Skin of body (tissue), 3 donors: ENCODE measurements around the gene AXDND1. TPM values are rescaled to one million over a fixed set of nuclear protein-coding genes. Genes with fewer than 3 reads are reported as not detected.

Experiments
- DNase-seq: peaks from one replicate; lab custom pipeline; 2025; lab: John Stamatoyannopoulos, UW
- small RNA-seq: library from RNA; depleted of rRNA; stranded (forward); fragments of <200 nt; gene quantifications from one replicate; pipeline ENCODE3, GENCODE V24; 2014; ENCODE audit warnings: low replicate concordance
- total RNA-seq: library from RNA; depleted of rRNA; stranded (reverse); fragments of >200 nt; gene quantifications from one replicate; pipeline ENCODE4 v1.2.3, GENCODE V29; 2014

Gene AXDND1
- total RNA-seq, 1 donor from 2014 or later = 0.99 TPM

DNA sequence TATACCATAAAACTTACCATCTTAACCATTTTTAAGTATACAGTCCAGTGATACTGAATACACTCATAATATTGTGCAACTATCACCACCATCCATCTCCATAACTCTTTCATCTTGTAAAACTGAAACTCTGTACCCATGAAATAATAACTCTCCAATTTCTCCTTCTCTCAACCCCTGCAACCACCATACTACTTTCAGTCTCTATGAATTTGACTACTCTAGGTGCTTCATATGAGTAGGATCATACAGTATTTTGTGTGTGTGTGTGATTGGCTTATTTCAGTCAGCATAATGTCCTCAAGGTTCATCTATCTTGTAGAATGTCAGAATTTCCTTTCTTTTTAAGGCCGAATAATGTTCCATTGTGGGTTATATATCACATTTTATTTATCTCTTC, 192.3 kb downstream of the AXDND1 start:
- DNase-seq = no peak

DNA sequence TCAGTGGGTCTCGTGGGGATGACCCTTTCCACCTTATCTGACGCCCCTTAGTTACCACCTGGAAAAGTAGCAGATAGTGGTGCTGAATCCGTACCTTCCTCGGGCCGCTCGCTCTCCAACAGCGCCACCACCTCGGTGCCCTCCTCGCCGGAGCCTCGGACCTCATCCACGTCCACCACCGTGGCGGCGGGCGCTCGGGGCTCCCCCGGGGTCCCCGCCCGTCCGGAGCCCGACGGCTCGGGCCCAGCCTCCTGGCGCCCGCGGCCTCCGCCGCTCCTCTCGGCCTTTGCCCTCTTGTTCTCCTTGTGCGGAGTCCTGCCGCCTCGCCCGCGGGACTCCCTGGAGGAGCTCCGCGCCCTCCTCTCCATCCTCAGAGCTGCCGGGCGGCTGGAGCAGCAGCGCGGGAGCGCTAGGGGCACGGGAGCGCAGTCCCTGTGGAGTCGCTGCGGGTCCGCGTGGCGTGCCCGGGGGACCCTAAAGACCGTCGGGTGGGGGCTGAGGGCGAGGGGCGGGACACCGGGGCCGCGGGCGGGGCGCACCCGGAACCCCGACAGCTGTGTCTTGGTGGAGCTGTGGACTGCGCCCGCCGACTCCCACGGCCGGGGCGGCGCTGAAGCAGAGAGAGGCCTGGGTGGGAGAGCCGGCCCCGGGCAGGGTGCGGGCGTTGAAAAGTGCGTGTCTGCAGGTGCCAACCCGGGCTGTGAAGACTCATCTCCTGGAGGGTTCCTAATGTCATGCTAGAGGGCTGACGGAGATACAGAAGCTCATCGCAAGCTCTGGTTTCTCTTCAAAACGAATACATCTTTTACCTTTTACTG, 209.9 kb downstream of the AXDND1 start, which contains the start of gene NPHS2:
TSS of gene NPHS2 (minus strand) at position 452 of the 818 bp plus-strand sequence. CDS start at position 368, 84 bp downstream.
- no peak for DNase-seq

DNA sequence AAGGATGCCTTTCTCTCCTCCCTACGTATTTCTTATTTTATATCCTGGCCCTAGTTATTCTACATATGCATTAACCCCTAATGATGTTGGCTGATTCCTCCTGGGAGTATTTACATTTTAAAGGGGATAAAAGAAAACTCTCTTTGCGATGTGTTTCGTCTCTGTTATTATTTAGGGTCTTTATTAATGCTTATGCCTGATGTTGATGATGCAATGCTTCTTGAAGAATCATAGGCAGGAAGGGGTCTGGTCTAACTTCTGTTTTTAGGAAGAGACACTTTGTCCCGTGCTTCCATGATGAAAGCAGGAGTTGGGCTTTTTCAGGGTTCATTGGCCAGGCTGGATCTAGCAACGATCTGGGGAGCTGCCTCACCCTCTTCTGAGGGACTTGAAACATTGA, 210.7 kb downstream of the AXDND1 start:
- no peak for DNase-seq

DNA sequence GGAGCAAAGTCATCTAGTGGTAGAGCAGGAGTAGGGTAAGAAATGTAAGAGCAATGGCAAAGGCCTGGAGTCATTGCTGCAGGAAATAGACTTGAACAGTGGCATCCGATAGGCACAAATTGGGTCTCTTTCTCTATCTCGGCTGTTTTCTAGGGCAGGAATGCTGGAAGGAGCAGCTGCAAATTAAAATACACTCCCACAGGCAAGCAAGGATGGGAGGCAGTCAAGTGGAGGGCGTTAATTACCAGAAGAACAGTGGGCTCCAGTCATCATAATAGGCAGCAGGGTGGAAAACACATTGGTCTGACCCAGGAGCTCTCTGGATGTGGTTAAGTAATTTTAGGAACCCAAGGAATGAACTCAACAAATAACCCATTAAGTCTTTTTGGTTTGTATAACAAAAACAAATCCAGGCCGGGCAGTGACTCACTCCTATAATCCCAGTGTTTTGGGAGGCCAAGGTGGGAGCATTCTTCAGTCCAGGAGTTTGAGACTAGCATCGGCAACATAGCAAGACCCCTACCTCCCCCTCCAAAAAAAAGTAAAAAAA, 218.1 kb downstream of the AXDND1 start:
- DNase-seq = no peak

DNA sequence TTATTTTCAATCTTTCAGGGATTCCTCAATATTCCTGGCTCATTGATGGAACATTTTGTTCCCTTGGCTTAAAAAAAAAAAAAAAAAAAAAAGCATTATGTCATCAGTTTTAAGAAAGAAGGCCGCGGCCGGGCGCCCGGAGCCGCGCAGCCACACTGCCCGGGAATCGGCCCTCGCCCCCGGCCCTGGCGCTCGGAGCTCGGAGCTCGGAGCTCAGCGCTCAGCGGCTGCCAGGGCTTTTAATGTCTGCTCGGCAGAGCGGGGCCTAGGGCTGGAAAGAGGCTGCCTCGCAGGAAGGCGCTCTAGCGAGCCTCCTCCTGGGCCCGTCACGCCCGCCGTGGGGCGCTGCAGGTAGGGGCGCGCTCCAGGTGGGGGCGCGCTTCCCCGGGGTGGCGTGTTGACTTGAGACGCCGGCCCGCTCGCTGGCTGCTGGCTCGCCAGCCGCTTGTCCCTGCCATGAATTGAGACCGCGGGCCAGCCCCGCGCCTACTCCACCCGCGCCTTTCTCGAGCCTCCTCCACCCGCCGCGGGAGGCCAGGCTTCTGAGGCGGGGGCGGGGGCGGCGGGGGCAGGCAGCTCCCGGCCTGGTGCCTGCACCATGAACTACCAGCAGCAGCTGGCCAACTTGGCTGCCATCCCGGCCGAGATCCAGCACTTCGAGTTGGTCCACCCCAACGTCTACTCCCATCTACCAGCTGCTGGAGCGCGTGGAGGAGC, 220.5 kb downstream of the AXDND1 start:
- no peak for DNase-seq

DNA sequence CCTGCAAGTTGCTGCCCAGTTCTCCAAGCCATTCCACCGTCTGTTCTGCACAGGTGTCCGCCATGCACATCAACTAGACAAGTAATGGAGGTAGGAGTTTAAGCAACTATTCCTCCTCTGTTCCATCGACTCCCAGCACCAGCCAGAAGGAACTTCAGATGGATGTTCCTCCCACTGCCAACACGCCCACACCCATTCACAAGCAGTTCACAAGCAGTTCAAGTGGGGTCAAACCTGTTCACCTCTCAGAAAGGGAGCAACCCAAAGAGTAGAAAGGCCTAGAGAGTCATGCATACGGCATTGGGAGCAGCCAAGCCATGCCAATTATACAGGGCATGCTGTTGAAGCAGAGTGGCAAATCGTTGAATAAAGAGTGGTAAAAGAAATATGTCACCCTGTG, 221.6 kb downstream of the AXDND1 start:
- no peak for DNase-seq

DNA sequence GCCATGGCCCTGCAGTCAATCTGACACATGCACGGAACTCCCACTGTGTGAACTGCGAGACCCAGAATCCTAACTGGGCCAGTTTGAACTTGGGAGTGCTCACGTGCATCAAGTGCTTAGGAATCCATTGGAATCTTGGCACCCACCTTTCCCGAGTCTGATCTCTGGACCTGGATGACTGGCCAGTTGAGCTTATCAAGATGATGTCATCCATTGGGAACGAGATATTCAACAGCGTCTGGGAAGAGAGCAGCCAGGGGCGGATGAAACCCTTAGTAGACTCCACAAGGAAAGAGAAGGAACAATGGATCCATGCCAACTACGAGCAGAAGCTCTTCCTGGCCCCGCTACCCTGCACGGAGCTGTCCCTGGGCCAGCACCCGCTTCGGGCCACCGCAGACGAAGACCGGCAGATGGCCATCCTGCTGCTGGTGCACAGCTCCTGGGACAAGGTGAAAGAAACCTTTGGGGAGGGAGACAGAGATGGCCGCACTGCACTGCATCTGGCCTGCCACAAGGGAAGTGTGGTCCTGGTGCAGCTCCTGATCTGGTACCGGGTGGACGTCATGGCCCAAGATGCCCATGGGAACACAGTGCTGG, 222.8 kb downstream of the AXDND1 start:
- no peak for DNase-seq

DNA sequence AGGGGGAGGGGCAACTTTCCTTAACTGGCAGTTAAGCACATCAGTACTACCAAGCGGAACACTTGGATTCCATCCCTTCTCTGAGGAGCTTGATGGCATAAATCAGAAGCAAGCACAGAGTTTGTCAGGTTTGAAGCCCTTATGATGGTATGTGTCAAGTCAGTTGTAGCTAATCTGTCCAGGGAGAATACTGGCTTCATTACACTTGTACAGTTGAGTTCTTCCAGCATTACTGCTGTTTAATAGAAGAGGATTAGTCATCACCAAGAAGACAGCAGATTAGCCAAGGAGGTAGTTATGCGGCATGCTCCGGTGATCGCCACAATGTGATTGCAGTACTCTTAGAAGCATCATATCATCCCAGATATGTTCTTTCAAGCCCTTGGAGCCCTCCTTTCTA, 223.7 kb downstream of the AXDND1 start:
- DNase-seq = no peak

DNA sequence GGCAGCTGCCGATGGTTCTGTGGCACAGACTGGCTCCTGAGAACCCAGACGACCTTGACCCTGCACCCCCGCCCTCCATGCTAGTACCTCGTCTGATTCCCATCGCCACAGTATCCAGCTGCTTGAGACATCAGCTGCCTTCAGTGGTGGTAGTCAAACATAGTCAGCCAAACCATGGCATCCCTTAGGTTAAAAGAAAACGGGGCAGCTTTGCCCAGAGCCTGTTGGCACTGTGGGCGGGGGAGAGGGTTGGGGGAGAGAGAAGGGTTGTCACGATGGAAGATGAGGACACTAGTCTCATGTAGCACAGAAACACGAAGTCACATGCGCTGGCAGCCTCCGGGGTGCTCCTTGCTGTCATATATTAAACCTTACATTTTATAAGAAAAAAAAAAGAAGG, 224.9 kb downstream of the AXDND1 start:
- no peak for DNase-seq

DNA sequence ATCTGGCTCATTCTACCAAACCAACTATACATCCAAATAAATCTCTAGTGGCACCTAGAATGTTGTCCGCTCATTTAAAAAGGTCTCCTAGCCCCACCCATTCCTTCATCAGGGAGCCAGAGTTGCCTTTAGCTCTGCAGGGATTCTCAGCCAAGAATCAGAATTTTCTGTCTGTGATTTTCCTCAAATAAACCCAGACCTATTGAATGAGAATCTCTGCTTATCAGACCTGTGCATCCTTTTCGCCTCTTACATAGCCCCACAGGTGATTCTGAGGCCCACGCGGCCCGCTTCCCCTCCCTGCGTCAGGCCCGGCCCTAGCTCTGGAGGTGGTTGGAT, 225.5 kb downstream of the AXDND1 start:
- DNase-seq = no peak

DNA sequence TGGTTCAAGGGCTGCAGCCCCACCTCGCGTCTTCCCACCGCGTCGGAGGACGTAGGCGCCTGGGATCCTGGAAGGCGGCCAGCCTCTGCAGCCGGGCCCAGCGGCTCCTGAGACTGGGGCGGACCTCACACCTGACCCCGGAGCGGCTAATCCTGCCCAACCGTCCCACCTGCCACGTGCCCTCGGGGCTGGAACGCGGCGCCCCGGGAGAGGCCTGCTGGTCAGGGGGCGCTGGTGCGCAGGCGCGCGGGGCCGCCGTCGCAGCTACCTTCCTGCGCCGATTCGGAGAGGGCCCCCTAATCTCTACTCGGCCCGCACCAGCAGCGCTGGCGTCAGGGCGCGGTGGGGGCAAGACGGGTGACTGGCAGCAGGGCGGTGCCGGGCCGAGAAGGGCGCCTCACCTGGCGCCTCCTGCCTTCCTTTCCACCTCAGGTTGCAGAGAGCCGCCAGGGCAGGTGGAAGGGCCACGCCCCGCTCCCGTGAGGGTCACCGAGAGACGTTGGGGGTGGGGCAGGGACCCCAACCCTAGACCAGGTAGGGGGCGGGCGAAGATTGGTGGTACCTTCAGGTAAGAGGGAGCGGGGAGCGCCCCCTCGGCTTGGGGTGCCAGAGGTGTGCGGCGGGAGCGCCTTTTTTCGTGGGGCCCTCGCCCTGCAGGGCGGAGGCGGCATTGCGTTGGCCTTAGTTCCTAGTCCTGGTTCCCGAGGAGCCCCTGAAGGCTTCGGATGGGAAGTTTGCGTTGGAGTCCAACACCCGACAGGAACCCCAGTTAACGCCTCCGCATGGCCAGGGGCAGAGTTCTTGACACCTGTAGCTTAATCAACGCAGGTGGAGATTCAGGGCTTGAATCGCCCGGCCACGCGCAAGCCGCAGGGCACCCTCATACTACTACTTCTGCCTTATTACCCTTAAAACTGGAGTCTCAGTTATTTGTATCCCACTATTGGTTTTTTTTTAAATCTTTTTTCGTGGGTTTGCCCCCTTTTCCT, 226.1 kb downstream of the AXDND1 start, which contains the start of gene TDRD5:
TSS of gene TDRD5 (plus strand) at position 241 of the 989 bp plus-strand sequence. CDS start 784 bp downstream, outside the sequence.
- no peak for DNase-seq

DNA sequence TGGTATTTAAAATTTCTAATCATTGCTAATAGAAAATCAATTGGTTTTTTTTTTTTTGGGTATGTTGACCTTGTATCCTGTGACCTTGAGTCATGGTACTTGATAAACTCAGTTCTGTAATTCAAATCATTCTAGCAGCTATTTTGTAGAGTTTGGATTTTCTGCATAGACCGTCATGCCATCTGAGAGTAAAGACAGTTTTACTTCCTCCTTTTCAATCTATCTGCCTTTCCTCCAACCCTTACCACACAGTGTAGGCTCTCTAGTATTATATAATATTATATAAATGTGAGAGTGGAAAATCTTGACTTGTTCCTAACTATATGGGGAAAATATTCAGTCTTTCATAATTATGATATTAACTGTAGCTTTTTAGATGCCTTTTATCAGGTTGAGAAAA, 232.9 kb downstream of the AXDND1 start:
- no peak for DNase-seq

DNA sequence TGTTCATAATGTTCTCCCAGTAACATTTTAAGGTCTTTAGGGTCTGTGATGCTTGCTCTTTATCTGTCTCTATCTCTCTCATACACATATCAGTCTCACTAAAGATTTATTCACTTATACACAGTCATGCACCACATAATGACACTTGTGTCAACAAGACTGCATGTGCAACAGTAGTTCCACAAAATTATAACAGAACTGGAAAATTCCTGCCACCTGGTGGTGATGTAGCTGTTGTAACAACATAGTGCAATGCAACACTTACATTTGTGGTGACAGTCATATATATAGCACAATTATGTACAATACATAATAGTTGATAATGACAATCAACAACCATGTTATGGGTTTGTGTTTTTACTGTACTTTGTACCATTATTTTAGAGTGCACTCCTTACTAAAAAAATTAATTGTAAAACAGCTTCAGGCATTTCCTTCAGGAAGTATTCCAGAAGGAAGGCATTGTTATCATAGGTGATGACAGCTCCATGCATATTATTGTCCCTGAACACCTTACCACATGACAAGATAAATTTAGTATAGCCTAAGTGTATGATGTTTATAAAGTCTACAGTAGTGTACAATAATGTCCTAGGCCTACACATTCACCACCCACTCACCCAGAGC, 234.0 kb downstream of the AXDND1 start:
- DNase-seq = no peak

DNA sequence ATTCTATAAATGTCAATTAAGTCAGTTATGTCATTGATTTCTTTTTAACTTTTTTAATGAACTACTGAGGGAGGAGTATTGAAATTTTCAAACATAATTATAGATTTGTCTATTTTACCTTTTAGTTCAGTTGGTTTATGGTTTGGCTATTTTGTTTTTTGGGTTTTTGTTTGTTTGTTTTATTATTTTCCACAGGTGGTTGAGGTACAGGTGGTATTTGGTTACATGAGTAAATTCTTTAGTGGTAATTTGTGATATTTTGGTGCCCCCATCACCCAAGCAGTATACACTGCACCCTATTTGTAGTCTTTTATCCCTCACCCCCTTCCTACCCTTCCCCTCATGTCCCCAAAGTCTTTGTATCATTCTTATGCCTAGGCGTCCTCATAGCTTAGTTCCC, 235.3 kb downstream of the AXDND1 start:
- no peak for DNase-seq

Small RNA genes within 50 kb of the gene (small RNA-seq; reads per million reads assigned to genes)
- not detected for gene MEF2AP1
- gene RNU5F-2P = 0.26 reads per million, percentile 19 among the genes with 10 or more reads in this experiment

Other genes starting within 250 kb of the AXDND1 start
- gene ABL2, start 136.3 kb upstream of the AXDND1 start, total RNA-seq = 16.9 TPM
- gene SOAT1, start 72.2 kb upstream of the AXDND1 start, total RNA-seq = 46.4 TPM
- not detected for gene NPHS2, start 210.0 kb downstream of the AXDND1 start, total RNA-seq
- 0.59 TPM for gene TDRD5, start 225.9 kb downstream of the AXDND1 start, total RNA-seq